ENCODE measurements around the gene VARS2. TPM values are rescaled to one million over a fixed set of nuclear protein-coding genes. Genes with fewer than 3 reads are reported as not detected.

VARS2 gene
- total and polyA plus RNA-seq, 2 donors (not counting 3 experiments of a cell fraction or from before 2014, with no cell fraction given), result 17.8 to 34.3 TPM

DNA sequence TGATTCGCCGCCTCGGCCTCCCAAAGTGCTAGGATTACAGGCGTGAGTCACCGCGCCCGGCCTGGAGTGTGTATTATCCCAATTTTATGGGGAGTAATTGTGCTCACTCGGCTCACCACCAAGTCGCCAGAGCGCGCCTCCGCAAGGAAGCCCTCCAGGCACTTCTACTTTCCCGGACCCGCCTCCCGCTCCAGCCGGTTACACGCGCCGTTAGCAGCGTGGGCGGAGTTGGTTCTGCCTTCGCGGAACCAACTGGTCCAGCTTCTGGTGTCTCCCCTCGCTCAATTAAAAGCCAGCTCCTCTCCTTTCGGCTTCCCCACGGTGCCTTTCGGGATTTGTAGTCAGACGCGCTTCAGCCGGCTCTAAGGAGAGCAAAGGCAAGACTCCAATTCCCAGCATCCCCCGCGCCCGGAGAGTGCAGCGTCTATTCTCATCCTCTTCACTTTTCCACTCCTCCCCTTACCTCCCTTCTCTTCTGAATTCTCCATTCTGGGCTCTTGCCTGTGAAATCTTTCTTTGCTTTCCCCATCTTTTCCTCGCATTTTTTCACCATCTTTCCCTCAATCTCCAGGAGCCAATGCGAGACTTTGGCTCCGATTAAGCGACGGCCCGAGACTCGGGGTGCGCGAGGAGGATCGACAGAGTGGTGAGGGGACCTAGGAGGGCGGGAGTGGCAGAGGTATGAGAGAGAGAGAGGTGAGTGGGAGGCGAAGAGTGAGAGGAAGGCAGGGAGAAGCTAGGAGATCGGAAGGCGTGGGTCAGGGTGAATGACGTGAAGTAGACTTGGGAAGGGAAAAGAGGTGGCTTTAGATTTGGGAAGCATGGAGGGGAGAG lies 6.1 kb upstream of the VARS2 start, which contains the start of gene GTF2H4:
Gene GTF2H4 (plus strand): TSS at position 450 of the 834 bp plus-strand sequence.
- peak within 1 kb of the TSS; percentile 7 for H3K27ac ChIP-seq (ENCODE audit: insufficient read depth, low read depth, low read length)
- ChIA-PET CTCF (interaction anchor here (0.6 to 4.5 kb wide), 10 partner anchors 9 to 207 kb away, joined by 3 to 18 read pairs (median 4); partner anchors contain the start of gene PSORS1C1), POLR2A (interaction anchor here (0.6 kb wide), 1 partner anchor 210 kb away, joined by 4 read pairs; no protein-coding TSS in a partner anchor)
- no peaks in the 10 kb centered on the region for H4K20me1 ChIP-seq (replicated peaks; ENCODE audit: control insufficient read depth, extremely low read depth, insufficient read depth, low read length)
- peaks cover 14% of the 10 kb centered on the region for H3K79me2 ChIP-seq (ENCODE audit: control insufficient read depth, insufficient read depth, low read length)
- peak within 1 kb of the TSS; percentile 91 for H2AFZ ChIP-seq (ENCODE audit: low read depth, low read length)
- H3K4me2 ChIP-seq (ENCODE audit: insufficient read depth, low read length), result peak within 1 kb of the TSS; percentile 86
- DNase-seq (ENCODE audit: low read depth, low spot score) (peak; percentile 99), FAIRE-seq (peak; percentile 99)
- intact Hi-C loops (cut with micrococcal nuclease), result no loop called here
- no peaks in the 10 kb centered on the region for H3K9me3 ChIP-seq (replicated peaks; ENCODE audit: control insufficient read depth, insufficient read depth, low read length)
- peaks cover 9% of the 10 kb centered on the region for H3K4me1 ChIP-seq (ENCODE audit: control insufficient read depth, extremely low read depth, insufficient read depth, low read length)
- no peaks in the 10 kb centered on the region for H3K27me3 ChIP-seq (ENCODE audit: control insufficient read depth in 2 of 2, insufficient read depth in 2 of 2, low read length in 2 of 2)
- dilution Hi-C loops (cut with MboI; ENCODE audit: extremely low pct_ligation_motif_present, low sequenced_read_pairs), result no loop called here
- peak within 1 kb of the TSS; percentile 94 to 96 (median 94) for H3K4me3 ChIP-seq (replicated peaks in 1 of 3; ENCODE audit: insufficient read depth in 1 of 3, low read depth in 1 of 3, low read length in 3 of 3)
- H3K9ac ChIP-seq (replicated peaks; ENCODE audit: extremely low read depth, insufficient read depth, low read length), result peak within 1 kb of the TSS; percentile 69
- TF ChIP-seq MYC (IDR thresholded peaks at IDR 0.05; ENCODE audit: low read depth, low read length) (peak; percentile 48), POLR2AphosphoS5 (IDR thresholded peaks at IDR 0.05; ENCODE audit: insufficient read depth, low read depth, low read length) (peak; percentile 59)
- TF ChIP-seq, protein P1, sequence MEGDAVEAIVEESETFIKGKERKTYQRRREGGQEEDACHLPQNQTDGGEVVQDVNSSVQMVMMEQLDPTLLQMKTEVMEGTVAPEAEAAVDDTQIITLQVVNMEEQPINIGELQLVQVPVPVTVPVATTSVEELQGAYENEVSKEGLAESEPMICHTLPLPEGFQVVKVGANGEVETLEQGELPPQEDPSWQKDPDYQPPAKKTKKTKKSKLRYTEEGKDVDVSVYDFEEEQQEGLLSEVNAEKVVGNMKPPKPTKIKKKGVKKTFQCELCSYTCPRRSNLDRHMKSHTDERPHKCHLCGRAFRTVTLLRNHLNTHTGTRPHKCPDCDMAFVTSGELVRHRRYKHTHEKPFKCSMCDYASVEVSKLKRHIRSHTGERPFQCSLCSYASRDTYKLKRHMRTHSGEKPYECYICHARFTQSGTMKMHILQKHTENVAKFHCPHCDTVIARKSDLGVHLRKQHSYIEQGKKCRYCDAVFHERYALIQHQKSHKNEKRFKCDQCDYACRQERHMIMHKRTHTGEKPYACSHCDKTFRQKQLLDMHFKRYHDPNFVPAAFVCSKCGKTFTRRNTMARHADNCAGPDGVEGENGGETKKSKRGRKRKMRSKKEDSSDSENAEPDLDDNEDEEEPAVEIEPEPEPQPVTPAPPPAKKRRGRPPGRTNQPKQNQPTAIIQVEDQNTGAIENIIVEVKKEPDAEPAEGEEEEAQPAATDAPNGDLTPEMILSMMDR (IDR thresholded peaks at IDR 0.05; ENCODE audit: extremely low read depth in 1 of 2, insufficient read depth in 1 of 2, low read depth in 1 of 2, low read length in 2 of 2), result no peak
- TSS peak; percentile 19 for BruUV-seq (replicated peaks)
- peaks cover 7 to 25% of the 10 kb centered on the region in 2 experiments for H3K36me3 ChIP-seq (ENCODE audit: control insufficient read depth in 2 of 2, extremely low read depth in 1 of 2, insufficient read depth in 2 of 2, low read length in 2 of 2)
- H3K9me1 ChIP-seq (replicated peaks; ENCODE audit: control insufficient read depth, extremely low read depth, insufficient read depth, low read length), result no peaks in the 10 kb centered on the region
